ENCODE results near the gene PRKD3. TPM values are rescaled to one million over a fixed set of nuclear protein-coding genes. Genes with fewer than 3 reads are reported as not detected.

Gene PRKD3
- polyA plus RNA-seq, 1 donor from 2014 or later: 5.9 TPM

GRCh38 chr2:37367310-37367709, 42.7 kb upstream of the PRKD3 start:
- Histone ChIP-seq H3K9me2 (ENCODE audit: insufficient read depth, low read length) (no peaks in the 10 kb centered on the region), H2AFZ (ENCODE audit: low read depth, low read length) (no peak overlapping the region), H3K36me3 (ENCODE audit: insufficient read depth, low read length) (no peaks in the 10 kb centered on the region), H3K4me3 (ENCODE audit: low read length) (no peak overlapping the region), H3K79me2 (replicated peaks; ENCODE audit: insufficient read depth, low read length) (no peaks in the 10 kb centered on the region), H3K4me2 (ENCODE audit: low read length) (no peak overlapping the region), H3K27me3 (ENCODE audit: insufficient read depth, low read depth, low read length) (no peaks in the 10 kb centered on the region), H3K9me3 (ENCODE audit: low read length) (no peaks in the 10 kb centered on the region), H4K20me1 (ENCODE audit: insufficient read depth) (no peaks in the 10 kb centered on the region), H3K9ac (ENCODE audit: low read length) (no peak overlapping the region), H3F3A (ENCODE audit: insufficient read depth, low read length, poor library complexity, severe bottlenecking) (no peaks in the 10 kb centered on the region), H3K27ac (ENCODE audit: low read length) (no peak overlapping the region)
- TF ChIP-seq TAF1 (IDR thresholded peaks at IDR 0.05; ENCODE audit: low read depth): no peak
- TF ChIP-seq RAD21 (conservative IDR thresholded peaks at IDR 0.05): no peak
- no peak for TF ChIP-seq POLR2AphosphoS5 (IDR thresholded peaks at IDR 0.05)
- TF ChIP-seq EZH2 (IDR thresholded peaks at IDR 0.05; ENCODE audit: borderline replicate concordance, insufficient read depth, low read length, poor library complexity, severe bottlenecking): no peak
- TF ChIP-seq MXI1 (conservative IDR thresholded peaks at IDR 0.05; ENCODE audit: poor library complexity, severe bottlenecking): no peak
- no peak for TF ChIP-seq EP300 (conservative IDR thresholded peaks at IDR 0.05; ENCODE audit: poor library complexity, severe bottlenecking)
- no peak for TF ChIP-seq REST (IDR thresholded peaks at IDR 0.05; ENCODE audit: borderline replicate concordance)
- TF ChIP-seq SMC3 (conservative IDR thresholded peaks at IDR 0.05; ENCODE audit: poor library complexity): no peak
- no peak for TF ChIP-seq CTCF (IDR thresholded peaks at IDR 0.05; ENCODE audit: poor library complexity, severe bottlenecking)

- Histone ChIP-seq H3K9me2 (ENCODE audit: insufficient read depth, low read length) (no peaks in the 10 kb centered on the region), H3K9me3 (ENCODE audit: low read length) (no peaks in the 10 kb centered on the region), H3K27me3 (ENCODE audit: insufficient read depth, low read depth, low read length) (no peaks in the 10 kb centered on the region), H3K9ac (ENCODE audit: low read length) (no peak overlapping the region), H3K4me3 (ENCODE audit: low read length) (no peak overlapping the region), H3F3A (ENCODE audit: insufficient read depth, low read length, poor library complexity, severe bottlenecking) (no peaks in the 10 kb centered on the region), H3K79me2 (replicated peaks; ENCODE audit: insufficient read depth, low read length) (no peaks in the 10 kb centered on the region), H3K36me3 (ENCODE audit: insufficient read depth, low read length) (no peaks in the 10 kb centered on the region), H3K27ac (ENCODE audit: low read length) (no peak overlapping the region), H3K4me2 (ENCODE audit: low read length) (no peak overlapping the region), H2AFZ (ENCODE audit: low read depth, low read length) (no peak overlapping the region), H4K20me1 (ENCODE audit: insufficient read depth) (no peaks in the 10 kb centered on the region)
- TF ChIP-seq SMC3 (conservative IDR thresholded peaks at IDR 0.05; ENCODE audit: poor library complexity): no peak
Measured at GRCh38 chr2:37366773-37367172, 42.1 kb upstream of the PRKD3 start.

- H3K9me2 ChIP-seq (ENCODE audit: insufficient read depth, low read length): no peaks in the 10 kb centered on the region
- H3K27ac ChIP-seq (ENCODE audit: low read length): no peak overlapping the region
- H4K20me1 ChIP-seq (ENCODE audit: insufficient read depth): no peaks in the 10 kb centered on the region
- no peak overlapping the region for H2AFZ ChIP-seq (ENCODE audit: low read depth, low read length)
- no peaks in the 10 kb centered on the region for H3K27me3 ChIP-seq (ENCODE audit: insufficient read depth, low read depth, low read length)
- H3F3A ChIP-seq (ENCODE audit: insufficient read depth, low read length, poor library complexity, severe bottlenecking): no peaks in the 10 kb centered on the region
- no peak overlapping the region for H3K4me2 ChIP-seq (ENCODE audit: low read length)
- H3K4me3 ChIP-seq (ENCODE audit: low read length): no peak overlapping the region
- no peak for TF ChIP-seq RAD21 (conservative IDR thresholded peaks at IDR 0.05)
- TF ChIP-seq EP300 (conservative IDR thresholded peaks at IDR 0.05; ENCODE audit: poor library complexity, severe bottlenecking): no peak
- no peak for TF ChIP-seq CTCF (IDR thresholded peaks at IDR 0.05; ENCODE audit: poor library complexity, severe bottlenecking)
- H3K9ac ChIP-seq (ENCODE audit: low read length): no peak overlapping the region
- no peaks in the 10 kb centered on the region for H3K9me3 ChIP-seq (ENCODE audit: low read length)
- H3K79me2 ChIP-seq (replicated peaks; ENCODE audit: insufficient read depth, low read length): no peaks in the 10 kb centered on the region
- H3K36me3 ChIP-seq (ENCODE audit: insufficient read depth, low read length): no peaks in the 10 kb centered on the region
Measured at GRCh38 chr2:37365669-37366068, 41.0 kb upstream of the PRKD3 start.

All from neural cell (in vitro differentiated cells).